DOHH2 (cell line): ENCODE measurements around the gene SKOR1.

Experiments used
- H3F3A ChIP-seq: fragments of 200-600 bp; sonication (generic), shearing (Covaris generic); 2 replicates; pipeline ENCODE4 v1.6.0; 2016; ENCODE audit warnings: antibody characterized with exemption, mild to moderate bottlenecking; ENCODE audit not compliant: control insufficient read depth, insufficient read depth
- H3K27ac ChIP-seq: fragments of 200-600 bp; sonication (generic); 2 replicates; pipeline ENCODE4 v1.5.1; 2014; ENCODE audit warnings: low read depth, mild to moderate bottlenecking, low read length, moderate library complexity
- H3K27me3 ChIP-seq: fragments of 200-600 bp; sonication (generic); 2 replicates; pipeline ENCODE4 v1.6.1; 2014; ENCODE audit warnings: mild to moderate bottlenecking, low read length, mixed read lengths; ENCODE audit not compliant: control insufficient read depth
- H3K36me3 ChIP-seq: fragments of 200-600 bp; sonication (generic); 2 replicates; pipeline ENCODE4 v1.6.1; 2014; ENCODE audit warnings: mild to moderate bottlenecking, low read length, moderate library complexity, mixed read lengths; ENCODE audit not compliant: control insufficient read depth
- H3K4me1 ChIP-seq: fragments of 200-600 bp; sonication (generic); 2 replicates; pipeline ENCODE4 v1.6.1; 2014; ENCODE audit warnings: mild to moderate bottlenecking, low read length, mixed read lengths; ENCODE audit not compliant: control insufficient read depth
- H3K4me2 ChIP-seq: fragments of 200-600 bp; sonication (generic); 2 replicates; pipeline ENCODE4 v1.6.0; 2014; ENCODE audit warnings: mild to moderate bottlenecking, low read length, moderate library complexity
- H3K4me3 ChIP-seq: fragments of 200-600 bp; sonication (generic); 2 replicates; pipeline ENCODE4 v1.5.1; 2014; ENCODE audit warnings: mild to moderate bottlenecking, low read length, mixed read lengths
- H3K79me2 ChIP-seq: fragments of 200-600 bp; sonication (generic); 2 replicates; pipeline ENCODE4 v1.6.1; 2014; ENCODE audit warnings: mild to moderate bottlenecking, low read length, mixed read lengths; ENCODE audit not compliant: control insufficient read depth
- H3K9me2 ChIP-seq: fragments of 200-600 bp; sonication (generic); replicated peaks from 2 replicates; pipeline ENCODE4 v1.6.1; 2014; ENCODE audit warnings: mild to moderate bottlenecking, low read length, mixed read lengths; ENCODE audit not compliant: control insufficient read depth
- H3K9me3 ChIP-seq: fragments of 200-600 bp; sonication (generic); 2 replicates; pipeline ENCODE4 v1.6.1; 2014; ENCODE audit warnings: antibody characterized with exemption, low read length, mixed read lengths; ENCODE audit not compliant: control insufficient read depth, insufficient read depth
- H4K20me1 ChIP-seq: fragments of 200-600 bp; sonication (generic); 2 replicates; pipeline ENCODE4 v1.6.0; 2014; ENCODE audit warnings: low read depth, mild to moderate bottlenecking, antibody characterized with exemption, low read length, moderate library complexity; ENCODE audit not compliant: control insufficient read depth, insufficient read depth
- CTCF ChIP-seq: fragments of 200-600 bp; sonication (generic); IDR thresholded peaks from one replicate; pipeline ENCODE4 v1.5.1; 2014; ENCODE audit warnings: antibody characterized with exemption, mild to moderate bottlenecking, low read depth, low read length; ENCODE audit not compliant: poor library complexity, severe bottlenecking
- EZH2phosphoT487 ChIP-seq: fragments of 200-600 bp; sonication (generic); IDR thresholded peaks from 2 replicates; pipeline ENCODE4 v1.6.1; 2017; ENCODE audit warnings: borderline replicate concordance, mild to moderate bottlenecking, antibody characterized with exemption, low read length, moderate library complexity, mixed read lengths

Gene SKOR1

GRCh38 chr15:67806536-67806935, 18.8 kb upstream of the SKOR1 start:
- Histone ChIP-seq H3K36me3 (no peaks in the 10 kb centered on the region), H3F3A (no peaks in the 10 kb centered on the region), H3K9me3 (no peaks in the 10 kb centered on the region), H3K9me2 (no peaks in the 10 kb centered on the region), H3K79me2 (no peaks in the 10 kb centered on the region), H3K4me2 (no peak overlapping the region), H3K4me3 (no peak overlapping the region), H3K27ac (no peak overlapping the region), H3K4me1 (no peaks in the 10 kb centered on the region), H3K27me3 (no peaks in the 10 kb centered on the region), H4K20me1 (no peaks in the 10 kb centered on the region)
- TF ChIP-seq EZH2phosphoT487 (no peak), CTCF (no peak)

- Histone ChIP-seq H3K9me2 (no peaks in the 10 kb centered on the region), H3K27me3 (no peaks in the 10 kb centered on the region), H3K4me1 (no peaks in the 10 kb centered on the region), H3F3A (no peaks in the 10 kb centered on the region), H3K27ac (no peak overlapping the region), H3K79me2 (no peaks in the 10 kb centered on the region), H3K4me2 (no peak overlapping the region), H4K20me1 (no peaks in the 10 kb centered on the region), H3K9me3 (no peaks in the 10 kb centered on the region), H3K36me3 (no peaks in the 10 kb centered on the region), H3K4me3 (no peak overlapping the region)
- TF ChIP-seq EZH2phosphoT487 (no peak), CTCF (no peak)
Measured at GRCh38 chr15:67807141-67807540, 18.2 kb upstream of the SKOR1 start.

- Histone ChIP-seq H3K27ac (no peak overlapping the region), H3K4me3 (no peak overlapping the region), H3K4me1 (no peaks in the 10 kb centered on the region), H3K9me2 (no peaks in the 10 kb centered on the region), H3K9me3 (no peaks in the 10 kb centered on the region), H3K4me2 (no peak overlapping the region), H3K36me3 (no peaks in the 10 kb centered on the region), H3K79me2 (no peaks in the 10 kb centered on the region), H3K27me3 (no peaks in the 10 kb centered on the region), H4K20me1 (no peaks in the 10 kb centered on the region), H3F3A (no peaks in the 10 kb centered on the region)
- TF ChIP-seq CTCF (no peak), EZH2phosphoT487 (no peak)
Measured at GRCh38 chr15:67807836-67808235, 17.5 kb upstream of the SKOR1 start.

- Histone ChIP-seq H4K20me1 (no peaks in the 10 kb centered on the region), H3F3A (no peaks in the 10 kb centered on the region), H3K27ac (no peak overlapping the region), H3K36me3 (no peaks in the 10 kb centered on the region), H3K4me1 (no peaks in the 10 kb centered on the region), H3K9me3 (no peaks in the 10 kb centered on the region), H3K27me3 (no peaks in the 10 kb centered on the region), H3K4me3 (no peak overlapping the region), H3K4me2 (no peak overlapping the region), H3K79me2 (no peaks in the 10 kb centered on the region), H3K9me2 (no peaks in the 10 kb centered on the region)
- TF ChIP-seq CTCF (no peak), EZH2phosphoT487 (no peak)
Measured at GRCh38 chr15:67808821-67809220, 16.5 kb upstream of the SKOR1 start.
